Upper lobe of right lung (tissue), 1 donor: ENCODE results near the gene LDB2. TPM values are rescaled to one million over a fixed set of nuclear protein-coding genes. Genes with fewer than 3 reads are reported as not detected.

Experiments used
- ATAC-seq: fragments of 200-7000 bp; cut with Tn5 transposase; one replicate; pipeline ENCODE4 v1.9.1; 2020; ENCODE audit warnings: mild to moderate bottlenecking, moderate library complexity
- DNase-seq: peaks from one replicate; pipeline ENCODE4 v3.0.0-alpha.2; 2020
- H3K27ac ChIP-seq: fragments of 200-600 bp; one replicate; pipeline ENCODE4 v1.8.0; 2022
- H3K27me3 ChIP-seq: fragments of 200-600 bp; one replicate; pipeline ENCODE4 v1.8.0; 2022; ENCODE audit warnings: mild to moderate bottlenecking
- H3K36me3 ChIP-seq: fragments of 200-600 bp; one replicate; pipeline ENCODE4 v1.8.0; 2022
- H3K4me1 ChIP-seq: fragments of 200-600 bp; one replicate; pipeline ENCODE4 v1.8.0; 2022
- H3K4me3 ChIP-seq: fragments of 200-600 bp; one replicate; pipeline ENCODE4 v1.8.0; 2022; ENCODE audit warnings: mild to moderate bottlenecking
- H3K9me3 ChIP-seq: fragments of 200-600 bp; one replicate; pipeline ENCODE4 v1.8.0; 2022
- intact Hi-C: fragments of 100-400 bp; cut with DNase I; formaldehyde crosslinking; loops from one replicate; pipeline ENCODE4 v1.11.0; 2022
- total RNA-seq: library from RNA; stranded (reverse); fragmentation: NEBNext Ultra II Directional; extraction: Animal tissue kit (Norgen Biotek cat#: 25700); gene quantifications from one replicate; pipeline ENCODE4 v1.2.1, GENCODE V29; 2021
- TF ChIP-seq, protein P1 (sequence below): fragments of 200-600 bp; IDR thresholded peaks from one replicate; pipeline ENCODE4 v1.8.0; 2022; ENCODE audit warnings: antibody characterized with exemption
- donor health status: DM: no; HTN: yes; CAD: no; lungs with severe emphysema.

Gene LDB2
- total RNA-seq, 1 donor from 2014 or later: 139 TPM

DNA sequence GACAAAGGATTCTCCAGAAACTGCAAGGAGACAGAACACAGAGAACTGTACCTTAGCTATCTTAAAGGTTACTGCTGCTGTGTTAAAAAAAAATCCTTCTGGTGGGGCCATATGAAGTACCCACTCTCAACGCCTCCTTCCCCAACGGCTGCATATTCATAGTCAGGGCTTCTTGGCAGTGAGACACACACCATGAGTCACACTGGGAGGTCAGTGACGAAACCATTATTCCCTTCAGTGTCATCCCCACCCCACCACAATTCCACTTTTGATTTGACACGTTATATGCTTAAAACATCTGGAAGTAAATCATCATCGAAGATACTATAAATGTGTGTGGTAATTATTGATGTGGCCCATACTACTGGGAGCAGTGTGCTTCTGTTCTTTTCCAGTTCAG, 271.5 kb downstream of the LDB2 start:
- TF ChIP-seq, protein P1, sequence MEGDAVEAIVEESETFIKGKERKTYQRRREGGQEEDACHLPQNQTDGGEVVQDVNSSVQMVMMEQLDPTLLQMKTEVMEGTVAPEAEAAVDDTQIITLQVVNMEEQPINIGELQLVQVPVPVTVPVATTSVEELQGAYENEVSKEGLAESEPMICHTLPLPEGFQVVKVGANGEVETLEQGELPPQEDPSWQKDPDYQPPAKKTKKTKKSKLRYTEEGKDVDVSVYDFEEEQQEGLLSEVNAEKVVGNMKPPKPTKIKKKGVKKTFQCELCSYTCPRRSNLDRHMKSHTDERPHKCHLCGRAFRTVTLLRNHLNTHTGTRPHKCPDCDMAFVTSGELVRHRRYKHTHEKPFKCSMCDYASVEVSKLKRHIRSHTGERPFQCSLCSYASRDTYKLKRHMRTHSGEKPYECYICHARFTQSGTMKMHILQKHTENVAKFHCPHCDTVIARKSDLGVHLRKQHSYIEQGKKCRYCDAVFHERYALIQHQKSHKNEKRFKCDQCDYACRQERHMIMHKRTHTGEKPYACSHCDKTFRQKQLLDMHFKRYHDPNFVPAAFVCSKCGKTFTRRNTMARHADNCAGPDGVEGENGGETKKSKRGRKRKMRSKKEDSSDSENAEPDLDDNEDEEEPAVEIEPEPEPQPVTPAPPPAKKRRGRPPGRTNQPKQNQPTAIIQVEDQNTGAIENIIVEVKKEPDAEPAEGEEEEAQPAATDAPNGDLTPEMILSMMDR: no peak
- H3K27ac ChIP-seq: no peak overlapping the region
- no peak for DNase-seq

DNA sequence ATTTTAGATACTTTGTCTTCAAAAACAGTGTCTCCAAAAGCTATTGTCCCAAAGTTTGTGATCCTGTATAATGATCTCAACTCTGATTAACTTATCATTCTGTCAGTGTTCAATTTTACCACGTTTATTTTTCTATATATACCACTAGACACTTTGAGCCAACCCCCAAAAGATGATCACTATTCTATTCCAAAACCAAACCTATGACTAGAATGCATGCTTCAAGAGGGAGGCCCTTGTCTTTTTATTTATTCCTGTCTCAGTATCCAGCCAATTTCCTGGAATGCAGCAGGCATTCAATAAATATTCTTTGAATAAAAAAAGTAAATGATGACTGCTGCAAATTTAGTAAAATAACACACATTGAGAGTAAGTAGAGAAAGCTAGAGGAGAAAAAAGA, 275.6 kb downstream of the LDB2 start:
- Histone ChIP-seq H3K4me1 (peaks cover 8% of the 10 kb centered on the region), H3K4me3 (no peak overlapping the region), H3K9me3 (no peaks in the 10 kb centered on the region), H3K27ac (no peak overlapping the region), H3K36me3 (no peaks in the 10 kb centered on the region), H3K27me3 (no peaks in the 10 kb centered on the region)
- intact Hi-C loops: no loop called here
- ATAC-seq: no peak
- DNase-seq: no peak
- TF ChIP-seq, protein P1: no peak

More for the DNA sequence above, 271.5 kb downstream of the LDB2 start:
- Histone ChIP-seq H3K9me3 (no peaks in the 10 kb centered on the region), H3K4me1 (peaks cover 8% of the 10 kb centered on the region), H3K27me3 (no peaks in the 10 kb centered on the region), H3K4me3 (no peak overlapping the region), H3K36me3 (no peaks in the 10 kb centered on the region)
- ATAC-seq: no peak
- intact Hi-C loops: no loop called here

DNA sequence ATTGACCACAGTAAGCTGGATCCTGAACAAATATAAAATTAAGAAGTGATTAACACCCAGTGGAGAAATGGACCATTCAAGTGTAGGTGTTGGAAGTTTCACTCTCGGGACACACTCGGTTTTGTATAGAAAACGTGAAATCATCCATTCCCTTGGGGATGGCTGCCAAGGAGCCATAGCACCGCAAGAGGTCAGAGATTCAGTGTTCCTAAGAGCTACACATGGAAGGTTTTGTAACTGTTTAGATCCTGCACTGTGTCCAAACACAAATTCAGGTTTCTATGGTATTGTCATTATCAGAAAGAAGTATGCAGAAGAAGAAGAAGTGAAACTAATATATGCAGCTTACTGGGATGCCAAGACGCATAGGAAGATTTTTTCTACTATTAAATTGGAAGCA, 281.0 kb downstream of the LDB2 start:
- TF ChIP-seq, protein P1: no peak
- ATAC-seq: no peak
- Histone ChIP-seq H3K4me3 (no peak overlapping the region), H3K4me1 (no peaks in the 10 kb centered on the region), H3K36me3 (no peaks in the 10 kb centered on the region), H3K27ac (no peak overlapping the region), H3K9me3 (no peaks in the 10 kb centered on the region), H3K27me3 (no peaks in the 10 kb centered on the region)
- no peak for DNase-seq
- intact Hi-C loops: no loop called here

DNA sequence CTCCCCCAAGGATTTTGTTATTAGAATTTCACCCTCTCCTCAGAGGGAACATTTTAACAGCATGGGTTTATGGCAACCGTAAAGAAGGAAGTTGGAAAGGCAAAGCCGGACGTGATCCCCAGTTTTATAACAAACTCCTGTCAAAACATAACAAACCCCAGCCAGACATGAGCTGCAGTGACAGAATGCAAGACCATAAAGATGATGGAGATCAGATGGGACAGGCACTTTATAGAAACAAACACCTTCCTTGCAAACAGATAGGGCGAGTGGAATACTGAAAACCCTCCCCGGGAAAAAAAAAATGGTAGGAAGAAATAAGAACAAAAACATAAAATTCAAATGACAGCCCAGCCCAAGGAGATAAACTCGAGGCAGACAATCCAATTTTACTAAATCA, 281.4 kb downstream of the LDB2 start:
- TF ChIP-seq, protein P1: no peak
- no peaks in the 10 kb centered on the region for H3K4me1 ChIP-seq
- intact Hi-C loops: no loop called here
- DNase-seq (no peak), ATAC-seq (no peak)
- no peak overlapping the region for H3K4me3 ChIP-seq
- H3K36me3 ChIP-seq: no peaks in the 10 kb centered on the region
- H3K27me3 ChIP-seq: no peaks in the 10 kb centered on the region
- H3K27ac ChIP-seq: no peak overlapping the region
- no peaks in the 10 kb centered on the region for H3K9me3 ChIP-seq

DNA sequence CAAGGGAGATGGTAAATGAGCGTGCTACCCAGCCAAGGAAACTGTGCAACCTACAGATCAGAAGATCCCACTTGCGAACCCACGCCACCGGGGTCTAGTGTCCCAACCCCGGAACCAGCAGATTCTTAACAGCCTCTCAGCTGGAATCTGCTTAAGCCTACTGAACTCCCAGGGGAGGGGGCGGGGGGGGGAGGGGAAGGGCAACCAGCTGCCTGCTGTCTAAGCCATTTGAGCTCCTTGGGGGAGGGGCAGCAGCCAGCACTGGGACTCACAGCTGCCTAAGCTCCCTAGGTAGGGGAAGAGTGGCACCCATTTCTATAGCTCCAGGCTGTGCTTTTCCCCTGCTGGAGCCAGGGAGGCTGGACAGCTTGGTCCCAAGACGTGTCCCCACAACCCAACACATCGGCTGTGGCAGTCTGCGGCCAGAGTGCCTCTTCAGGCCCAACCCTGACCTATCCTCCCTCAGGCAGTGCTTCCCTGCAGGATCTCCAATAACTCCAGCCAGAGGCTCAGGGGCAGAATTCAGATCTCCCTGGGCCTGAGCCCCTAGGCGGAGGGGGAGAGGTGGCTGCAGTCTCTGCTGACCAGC, 289.2 kb downstream of the LDB2 start:
- H3K4me1 ChIP-seq: peaks cover 2% of the 10 kb centered on the region
- TF ChIP-seq, protein P1: no peak
- DNase-seq (no peak), ATAC-seq (no peak)
- no peaks in the 10 kb centered on the region for H3K36me3 ChIP-seq
- H3K4me3 ChIP-seq: no peak overlapping the region
- no peak overlapping the region for H3K27ac ChIP-seq
- no peaks in the 10 kb centered on the region for H3K27me3 ChIP-seq
- intact Hi-C loops: no loop called here
- H3K9me3 ChIP-seq: no peaks in the 10 kb centered on the region

DNA sequence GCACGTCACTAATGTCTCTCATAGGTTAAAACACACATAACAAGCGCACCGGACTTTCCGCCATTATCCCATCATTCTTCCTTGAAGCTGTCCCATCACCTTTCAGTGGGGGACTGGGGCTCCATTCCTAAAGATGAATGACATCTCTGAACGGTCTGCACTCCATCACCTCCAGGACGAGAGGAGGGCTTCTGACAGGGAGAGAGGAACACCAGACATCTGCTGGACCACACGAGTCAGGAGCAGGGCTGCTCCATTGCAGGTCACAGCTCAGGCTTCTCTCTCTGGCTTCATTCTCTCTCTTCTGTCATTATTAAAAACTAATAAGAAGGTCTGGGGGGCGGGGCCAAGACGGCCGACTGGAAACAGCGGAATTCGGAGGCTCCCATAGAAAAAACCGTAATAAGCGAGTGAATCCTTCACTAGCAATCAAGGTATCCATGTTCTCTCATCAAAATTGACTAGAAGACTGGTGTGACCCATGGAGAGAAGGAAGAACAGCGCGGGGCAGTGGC, 289.8 kb downstream of the LDB2 start:
- Histone ChIP-seq H3K36me3 (no peaks in the 10 kb centered on the region), H3K4me3 (no peak overlapping the region), H3K4me1 (peaks cover 2% of the 10 kb centered on the region), H3K9me3 (no peaks in the 10 kb centered on the region), H3K27ac (no peak overlapping the region), H3K27me3 (no peaks in the 10 kb centered on the region)
- intact Hi-C loops: no loop called here
- DNase-seq: peak; percentile 53
- peak; percentile 27 for ATAC-seq
- TF ChIP-seq, protein P1: no peak
